Glutamatergic neuron (in vitro differentiated cells): Measurements from ENCODE around the gene CPNE8. TPM values are rescaled to one million over a fixed set of nuclear protein-coding genes. Genes with fewer than 3 reads are reported as not detected.
A peak's percentile ranks its signal among the peaks of the same experiment; 100 is the strongest.

Experiments used
- DNase-seq: peaks from one replicate; pipeline ENCODE4 v3.0.0; 2022
- H3K27ac Mint-ChIP-seq: one replicate; pipeline ENCODE4 v1.8.0; 2020; ENCODE audit warnings: mild to moderate bottlenecking, mixed read lengths, inconsistent platforms; ENCODE audit not compliant: unreplicated experiment
- H3K27me3 Mint-ChIP-seq: one replicate; pipeline ENCODE4 v1.8.0; 2020; ENCODE audit warnings: mild to moderate bottlenecking, moderate library complexity, mixed read lengths, inconsistent platforms; ENCODE audit not compliant: unreplicated experiment
- H3K36me3 Mint-ChIP-seq: one replicate; pipeline ENCODE4 v1.8.0; 2020; ENCODE audit warnings: mild to moderate bottlenecking, mixed read lengths, inconsistent platforms; ENCODE audit not compliant: unreplicated experiment
- H3K4me1 Mint-ChIP-seq: one replicate; pipeline ENCODE4 v1.8.0; 2020; ENCODE audit warnings: mild to moderate bottlenecking, low read depth, mixed read lengths, inconsistent platforms; ENCODE audit not compliant: unreplicated experiment
- H3K4me3 Mint-ChIP-seq: one replicate; pipeline ENCODE4 v1.8.0; 2020; ENCODE audit warnings: mild to moderate bottlenecking, mixed read lengths, inconsistent platforms; ENCODE audit not compliant: unreplicated experiment
- H3K9me3 Mint-ChIP-seq: one replicate; pipeline ENCODE4 v1.8.0; 2020; ENCODE audit warnings: mild to moderate bottlenecking, moderate library complexity, mixed read lengths, inconsistent platforms; ENCODE audit not compliant: unreplicated experiment
- total RNA-seq: library from RNA; stranded (reverse); fragmentation: NEBNext Ultra II Directional; extraction: Animal tissue kit (Norgen Biotek cat#: 25700); gene quantifications from one replicate; pipeline ENCODE4 v1.2.1, GENCODE V29; 2021; ENCODE audit not compliant: unreplicated experiment
- TF ChIP-seq, protein P1 (sequence below): fragments of 200-600 bp; sonication (generic); IDR thresholded peaks from one replicate; pipeline ENCODE4 v1.5.0; 2021; ENCODE audit not compliant: partially characterized antibody, unreplicated experiment

Gene CPNE8
- total RNA-seq, 1 donor from 2014 or later = 5.9 TPM

DNA sequence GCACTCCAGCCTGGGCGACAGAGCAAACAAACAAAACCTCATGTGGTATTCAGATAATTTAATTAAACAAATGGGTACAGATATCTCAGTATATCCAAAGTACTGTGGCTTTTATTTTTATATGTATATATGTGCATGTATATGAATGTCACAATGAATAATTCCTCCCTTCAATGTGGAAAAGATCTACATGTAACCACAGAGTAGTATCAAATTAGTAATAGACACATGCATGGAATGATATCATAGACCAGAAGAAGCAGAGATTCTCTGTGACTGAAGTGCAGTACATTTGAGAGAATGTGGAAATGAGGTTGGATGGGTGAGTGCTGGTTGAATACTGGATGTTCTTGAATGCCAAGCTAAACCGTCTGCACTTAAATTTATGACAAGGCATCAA lies 222.9 kb downstream of the CPNE8 start:
- Mint-ChIP-seq H3K4me1 (peaks cover 2% of the 10 kb centered on the region), H3K9me3 (no peaks in the 10 kb centered on the region), H3K27ac (no peak overlapping the region), H3K27me3 (no peaks in the 10 kb centered on the region), H3K4me3 (no peak overlapping the region), H3K36me3 (no peaks in the 10 kb centered on the region)
- TF ChIP-seq, protein P1, sequence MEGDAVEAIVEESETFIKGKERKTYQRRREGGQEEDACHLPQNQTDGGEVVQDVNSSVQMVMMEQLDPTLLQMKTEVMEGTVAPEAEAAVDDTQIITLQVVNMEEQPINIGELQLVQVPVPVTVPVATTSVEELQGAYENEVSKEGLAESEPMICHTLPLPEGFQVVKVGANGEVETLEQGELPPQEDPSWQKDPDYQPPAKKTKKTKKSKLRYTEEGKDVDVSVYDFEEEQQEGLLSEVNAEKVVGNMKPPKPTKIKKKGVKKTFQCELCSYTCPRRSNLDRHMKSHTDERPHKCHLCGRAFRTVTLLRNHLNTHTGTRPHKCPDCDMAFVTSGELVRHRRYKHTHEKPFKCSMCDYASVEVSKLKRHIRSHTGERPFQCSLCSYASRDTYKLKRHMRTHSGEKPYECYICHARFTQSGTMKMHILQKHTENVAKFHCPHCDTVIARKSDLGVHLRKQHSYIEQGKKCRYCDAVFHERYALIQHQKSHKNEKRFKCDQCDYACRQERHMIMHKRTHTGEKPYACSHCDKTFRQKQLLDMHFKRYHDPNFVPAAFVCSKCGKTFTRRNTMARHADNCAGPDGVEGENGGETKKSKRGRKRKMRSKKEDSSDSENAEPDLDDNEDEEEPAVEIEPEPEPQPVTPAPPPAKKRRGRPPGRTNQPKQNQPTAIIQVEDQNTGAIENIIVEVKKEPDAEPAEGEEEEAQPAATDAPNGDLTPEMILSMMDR = no peak
- DNase-seq = no peak

DNA sequence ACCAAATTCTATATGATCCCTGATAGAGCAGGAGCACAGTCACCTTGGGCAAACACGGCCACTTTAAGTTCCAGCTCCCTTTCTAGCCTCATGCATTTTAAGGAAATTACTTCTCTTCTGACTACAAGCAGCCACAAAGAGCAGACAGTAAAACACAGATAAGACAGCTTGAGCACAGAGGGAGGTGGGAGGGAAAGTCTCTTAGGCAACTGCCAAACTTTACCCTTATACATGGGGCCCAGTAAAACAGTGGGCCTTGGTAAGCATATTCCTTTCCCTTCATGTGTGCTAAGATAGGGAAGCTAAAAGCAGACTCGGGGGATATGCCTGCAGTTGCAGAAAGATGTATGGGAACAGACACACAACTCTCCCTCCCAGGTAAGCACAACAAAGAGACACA lies 235.9 kb downstream of the CPNE8 start:
- H3K27ac Mint-ChIP-seq = no peak overlapping the region
- H3K4me3 Mint-ChIP-seq = no peak overlapping the region
- TF ChIP-seq, protein P1 = no peak
- no peaks in the 10 kb centered on the region for H3K9me3 Mint-ChIP-seq
- no peaks in the 10 kb centered on the region for H3K27me3 Mint-ChIP-seq
- no peaks in the 10 kb centered on the region for H3K36me3 Mint-ChIP-seq
- no peaks in the 10 kb centered on the region for H3K4me1 Mint-ChIP-seq
- DNase-seq = no peak

DNA sequence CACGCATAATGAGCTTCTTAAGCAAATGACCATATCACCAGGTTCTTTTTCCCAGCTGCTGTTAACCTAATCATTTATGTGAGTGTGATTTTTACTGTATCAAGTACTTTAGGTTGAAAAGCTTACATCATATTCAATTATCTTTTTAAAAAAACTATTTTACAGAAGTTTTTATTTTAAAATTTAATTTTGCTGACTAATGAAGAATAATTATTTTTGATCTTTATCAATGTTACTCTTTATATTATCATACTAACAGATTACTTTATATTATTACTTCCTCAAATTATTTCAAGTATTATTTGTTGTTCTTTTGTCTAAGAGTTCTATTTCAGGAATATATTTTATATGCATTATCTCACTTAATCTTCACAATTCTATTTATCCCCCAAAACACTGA lies 236.3 kb downstream of the CPNE8 start:
- DNase-seq = no peak
- TF ChIP-seq, protein P1 = no peak
- no peak overlapping the region for H3K27ac Mint-ChIP-seq

DNA sequence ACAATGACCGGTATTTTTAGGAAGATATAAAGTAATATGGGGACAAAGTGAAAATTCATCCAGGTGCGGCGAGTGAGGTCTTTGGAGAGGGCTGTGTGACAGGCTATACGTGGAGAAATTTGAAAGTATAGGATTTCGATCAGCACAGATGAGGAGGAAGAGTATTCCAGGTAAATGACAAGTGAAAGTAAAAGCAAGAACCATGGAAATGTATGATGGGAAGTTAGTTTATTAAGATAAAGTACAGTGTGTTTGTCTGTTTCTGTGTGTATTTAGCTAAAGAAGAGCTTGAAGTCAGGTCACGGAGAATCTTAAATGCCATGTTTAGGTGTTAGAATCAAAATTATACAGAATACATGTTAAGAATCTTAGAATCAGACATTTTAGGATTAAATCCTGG lies 239.0 kb downstream of the CPNE8 start:
- TF ChIP-seq, protein P1 = no peak
- H3K4me1 Mint-ChIP-seq = no peaks in the 10 kb centered on the region

More for the DNA sequence above, 236.3 kb downstream of the CPNE8 start:
- H3K9me3 Mint-ChIP-seq = no peaks in the 10 kb centered on the region
- no peak overlapping the region for H3K4me3 Mint-ChIP-seq
- H3K4me1 Mint-ChIP-seq = no peaks in the 10 kb centered on the region
- no peaks in the 10 kb centered on the region for H3K27me3 Mint-ChIP-seq
- H3K36me3 Mint-ChIP-seq = no peaks in the 10 kb centered on the region

DNA sequence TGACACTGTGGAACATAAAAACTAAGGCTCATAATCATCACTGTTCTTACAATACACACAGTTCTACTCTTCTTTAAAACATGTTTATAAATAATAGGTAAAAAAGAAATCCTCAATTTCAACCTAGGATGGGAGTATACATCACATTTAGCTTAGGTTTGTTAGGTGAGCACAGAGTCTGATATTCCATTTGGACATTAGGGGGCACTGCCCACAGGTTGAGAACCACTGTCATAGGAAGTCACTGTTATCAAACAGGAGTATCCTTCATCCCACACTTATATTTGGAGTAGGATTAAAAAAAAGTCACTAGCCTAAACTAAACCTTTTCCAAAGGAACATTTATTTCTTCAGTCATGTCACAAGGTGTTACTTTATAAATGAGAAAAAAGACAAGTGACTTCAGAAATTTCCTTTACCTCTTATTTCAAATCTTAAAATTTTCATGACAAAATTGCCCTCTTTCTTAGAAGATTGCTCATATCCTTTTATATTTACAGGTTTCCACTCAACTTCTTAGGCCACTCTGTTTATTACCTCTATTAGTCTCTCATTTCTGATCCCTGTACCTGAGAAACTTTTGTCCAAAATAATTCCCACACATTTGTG lies 240.6 kb downstream of the CPNE8 start:
- no peaks in the 10 kb centered on the region for H3K9me3 Mint-ChIP-seq
- H3K27me3 Mint-ChIP-seq = peaks cover 2% of the 10 kb centered on the region
- H3K36me3 Mint-ChIP-seq = no peaks in the 10 kb centered on the region
- TF ChIP-seq, protein P1 = peak; percentile 53
- no peak overlapping the region for H3K4me3 Mint-ChIP-seq
- H3K4me1 Mint-ChIP-seq = no peaks in the 10 kb centered on the region
- peak; percentile 24 for DNase-seq
- no peak overlapping the region for H3K27ac Mint-ChIP-seq

More for the DNA sequence above, 239.0 kb downstream of the CPNE8 start:
- Mint-ChIP-seq H3K36me3 (no peaks in the 10 kb centered on the region), H3K4me3 (no peak overlapping the region), H3K27ac (no peak overlapping the region), H3K9me3 (no peaks in the 10 kb centered on the region), H3K27me3 (peaks cover 2% of the 10 kb centered on the region)
- no peak for DNase-seq
